Natural killer cell (primary cell): ENCODE measurements around the gene TWIST2. TPM values are rescaled to one million over a fixed set of nuclear protein-coding genes. Genes with fewer than 3 reads are reported as not detected.

Experiments
- ATAC-seq, 3 donors: fragments of 150-1000 bp in 2 of 3; fragments of 200-7000 bp in 1 of 3; cut with Tn5 transposase; 1 replicate in 1 of 3; 2 replicates in 2 of 3; pipeline ENCODE4 v1.10.0; 2021; ENCODE audit warnings: mild to moderate bottlenecking in 2 of 3, moderate library complexity in 2 of 3
- DNase-seq, 2 donors: peaks; one replicate each; pipeline versions ENCODE4 v3.0.0 to v3.0.0-alpha.2; 2013 to 2021; ENCODE audit warnings: mixed read lengths in 1 of 2
- H3K27ac ChIP-seq: one replicate; pipeline ENCODE4 v1.5.1; 2013; ENCODE audit warnings: mild to moderate bottlenecking, low read length
- H3K27me3 ChIP-seq: one replicate; pipeline ENCODE4 v1.6.1; 2013; ENCODE audit warnings: low read length; ENCODE audit not compliant: control insufficient read depth, insufficient read depth
- H3K36me3 ChIP-seq: one replicate; pipeline ENCODE4 v1.6.1; 2013; ENCODE audit warnings: low read length; ENCODE audit not compliant: control insufficient read depth, insufficient read depth
- H3K4me1 ChIP-seq: one replicate; pipeline ENCODE4 v1.6.1; 2013; ENCODE audit warnings: low read length; ENCODE audit not compliant: control insufficient read depth, insufficient read depth
- H3K4me3 ChIP-seq: one replicate; pipeline ENCODE4 v1.5.1; 2013; ENCODE audit warnings: low read length
- H3K9me3 ChIP-seq: one replicate; pipeline ENCODE4 v1.6.1; 2013; ENCODE audit warnings: low read length; ENCODE audit not compliant: control insufficient read depth, insufficient read depth
- H3K27ac Mint-ChIP-seq, 2 donors: one replicate each; pipeline ENCODE4 v1.8.0; 2022; ENCODE audit warnings: mild to moderate bottlenecking in 2 of 2, mixed read lengths in 2 of 2, moderate library complexity in 1 of 2
- H3K27me3 Mint-ChIP-seq, 2 donors: one replicate each; pipeline ENCODE4 v1.8.0; 2022; ENCODE audit warnings: low read depth in 2 of 2, mixed read lengths in 2 of 2
- H3K36me3 Mint-ChIP-seq: one replicate; pipeline ENCODE4 v1.8.0; 2022; ENCODE audit warnings: mixed read lengths
- H3K4me1 Mint-ChIP-seq, 2 donors: one replicate each; pipeline ENCODE4 v1.8.0; 2022; ENCODE audit warnings: mixed read lengths in 2 of 2
- H3K4me3 Mint-ChIP-seq: one replicate; pipeline ENCODE4 v1.8.0; 2022; ENCODE audit warnings: mild to moderate bottlenecking, moderate library complexity, mixed read lengths
- H3K9me3 Mint-ChIP-seq, 2 donors: one replicate each; pipeline ENCODE4 v1.8.0; 2022; ENCODE audit warnings: mixed read lengths in 2 of 2
- WGBS: methylation state at CpG from one replicate; pipeline ENCODE4 v1.1.7; 2013; ENCODE audit warnings: missing lambda C conversion rate; ENCODE audit not compliant: insufficient coverage; 5-methylcytosine and 5-hydroxymethylcytosine counted together
- intact Hi-C: fragments of 100-400 bp; cut with micrococcal nuclease; formaldehyde crosslinking; loops from one replicate; pipeline ENCODE4 v1.14.2; 2022
- total RNA-seq, 4 donors: library from RNA; stranded (reverse); fragments of 120-200 nt in 1 of 4; gene quantifications; one replicate each; pipeline versions ENCODE4 v1.2.3 to v1.2.4, GENCODE V29; 2013 to 2022
- TF ChIP-seq, protein P1 (sequence below): fragments of 200-600 bp; IDR thresholded peaks from one replicate; pipeline ENCODE4 v1.8.0; 2022; ENCODE audit warnings: antibody characterized with exemption

Gene TWIST2
- total RNA-seq, 3 donors from 2014 or later (not counting 1 experiment from before 2014, with no cell fraction given): not detected

DNA sequence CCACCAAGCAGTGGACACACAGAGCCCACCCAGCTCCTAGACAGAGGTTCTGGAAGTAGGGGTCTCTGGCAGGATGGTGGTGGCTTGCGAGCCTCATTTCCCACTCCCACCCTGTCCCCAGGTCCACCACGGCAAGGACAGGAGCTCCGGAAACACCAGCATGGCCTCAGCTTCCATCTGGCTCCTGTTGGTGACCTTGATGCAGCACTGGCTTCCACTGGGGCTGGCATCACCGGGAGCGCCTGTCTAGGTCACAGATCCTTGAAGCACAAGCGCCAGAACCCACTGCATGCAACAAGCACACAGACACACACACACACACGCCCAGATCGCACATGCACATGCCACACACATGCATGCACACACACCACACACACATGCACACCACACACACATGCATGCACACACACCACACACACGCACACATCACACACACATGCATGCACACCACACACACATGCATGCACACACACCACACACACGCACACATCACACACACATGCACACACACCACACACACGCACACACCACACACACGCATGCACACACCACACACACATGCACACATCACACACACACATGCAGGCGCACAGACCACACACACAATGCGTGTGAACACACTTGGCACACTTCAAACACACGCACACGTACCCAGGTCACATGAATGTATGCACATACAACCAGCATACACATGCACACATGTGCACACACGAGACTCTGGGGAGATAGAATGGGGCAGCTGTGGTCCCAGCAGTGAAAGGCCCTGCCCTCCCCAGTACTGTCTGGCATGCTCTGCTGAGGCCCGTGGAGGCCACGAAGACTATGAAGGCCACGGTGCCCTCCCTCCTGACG is 63.7 kb downstream of the TWIST2 start:
- WGBS: 90% methylated on average over 21 of the region's 21 CpGs

GRCh38 chr2:238912228-238912915 is 64.5 kb downstream of the TWIST2 start:
- DNase-seq: no peak
- Mint-ChIP-seq H3K27me3 (peaks cover 0 to 4% of the 10 kb centered on the region in 2 donors), H3K4me1 (no peaks in the 10 kb centered on the region), H3K4me3 (no peak overlapping the region), H3K9me3 (no peaks in the 10 kb centered on the region), H3K36me3 (no peaks in the 10 kb centered on the region), H3K27ac (no peak overlapping the region)
- TF ChIP-seq, protein P1, sequence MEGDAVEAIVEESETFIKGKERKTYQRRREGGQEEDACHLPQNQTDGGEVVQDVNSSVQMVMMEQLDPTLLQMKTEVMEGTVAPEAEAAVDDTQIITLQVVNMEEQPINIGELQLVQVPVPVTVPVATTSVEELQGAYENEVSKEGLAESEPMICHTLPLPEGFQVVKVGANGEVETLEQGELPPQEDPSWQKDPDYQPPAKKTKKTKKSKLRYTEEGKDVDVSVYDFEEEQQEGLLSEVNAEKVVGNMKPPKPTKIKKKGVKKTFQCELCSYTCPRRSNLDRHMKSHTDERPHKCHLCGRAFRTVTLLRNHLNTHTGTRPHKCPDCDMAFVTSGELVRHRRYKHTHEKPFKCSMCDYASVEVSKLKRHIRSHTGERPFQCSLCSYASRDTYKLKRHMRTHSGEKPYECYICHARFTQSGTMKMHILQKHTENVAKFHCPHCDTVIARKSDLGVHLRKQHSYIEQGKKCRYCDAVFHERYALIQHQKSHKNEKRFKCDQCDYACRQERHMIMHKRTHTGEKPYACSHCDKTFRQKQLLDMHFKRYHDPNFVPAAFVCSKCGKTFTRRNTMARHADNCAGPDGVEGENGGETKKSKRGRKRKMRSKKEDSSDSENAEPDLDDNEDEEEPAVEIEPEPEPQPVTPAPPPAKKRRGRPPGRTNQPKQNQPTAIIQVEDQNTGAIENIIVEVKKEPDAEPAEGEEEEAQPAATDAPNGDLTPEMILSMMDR: no peak
- Histone ChIP-seq H3K36me3 (no peaks in the 10 kb centered on the region), H3K4me1 (no peaks in the 10 kb centered on the region), H3K27ac (no peak overlapping the region), H3K9me3 (no peaks in the 10 kb centered on the region), H3K27me3 (no peaks in the 10 kb centered on the region), H3K4me3 (no peak overlapping the region)
- WGBS: 78% methylated on average over 26 of the region's 26 CpGs
- intact Hi-C loops: no loop called here
- no peak for ATAC-seq

More for the DNA sequence above, 63.7 kb downstream of the TWIST2 start:
- intact Hi-C loops: no loop called here
- no peaks in the 10 kb centered on the region for H3K4me1 Mint-ChIP-seq
- no peaks in the 10 kb centered on the region for H3K9me3 ChIP-seq
- no peak overlapping the region for H3K4me3 ChIP-seq
- H3K4me1 ChIP-seq: no peaks in the 10 kb centered on the region
- DNase-seq (no peak), ATAC-seq (no peak)
- no peak overlapping the region for H3K27ac Mint-ChIP-seq
- TF ChIP-seq, protein P1: no peak
- no peaks in the 10 kb centered on the region for H3K9me3 Mint-ChIP-seq
- no peak overlapping the region for H3K27ac ChIP-seq
- H3K27me3 ChIP-seq: no peaks in the 10 kb centered on the region
- peaks cover 0 to 4% of the 10 kb centered on the region in 2 donors for H3K27me3 Mint-ChIP-seq
- H3K4me3 Mint-ChIP-seq: no peak overlapping the region
- H3K36me3 ChIP-seq: no peaks in the 10 kb centered on the region
- H3K36me3 Mint-ChIP-seq: no peaks in the 10 kb centered on the region

DNA sequence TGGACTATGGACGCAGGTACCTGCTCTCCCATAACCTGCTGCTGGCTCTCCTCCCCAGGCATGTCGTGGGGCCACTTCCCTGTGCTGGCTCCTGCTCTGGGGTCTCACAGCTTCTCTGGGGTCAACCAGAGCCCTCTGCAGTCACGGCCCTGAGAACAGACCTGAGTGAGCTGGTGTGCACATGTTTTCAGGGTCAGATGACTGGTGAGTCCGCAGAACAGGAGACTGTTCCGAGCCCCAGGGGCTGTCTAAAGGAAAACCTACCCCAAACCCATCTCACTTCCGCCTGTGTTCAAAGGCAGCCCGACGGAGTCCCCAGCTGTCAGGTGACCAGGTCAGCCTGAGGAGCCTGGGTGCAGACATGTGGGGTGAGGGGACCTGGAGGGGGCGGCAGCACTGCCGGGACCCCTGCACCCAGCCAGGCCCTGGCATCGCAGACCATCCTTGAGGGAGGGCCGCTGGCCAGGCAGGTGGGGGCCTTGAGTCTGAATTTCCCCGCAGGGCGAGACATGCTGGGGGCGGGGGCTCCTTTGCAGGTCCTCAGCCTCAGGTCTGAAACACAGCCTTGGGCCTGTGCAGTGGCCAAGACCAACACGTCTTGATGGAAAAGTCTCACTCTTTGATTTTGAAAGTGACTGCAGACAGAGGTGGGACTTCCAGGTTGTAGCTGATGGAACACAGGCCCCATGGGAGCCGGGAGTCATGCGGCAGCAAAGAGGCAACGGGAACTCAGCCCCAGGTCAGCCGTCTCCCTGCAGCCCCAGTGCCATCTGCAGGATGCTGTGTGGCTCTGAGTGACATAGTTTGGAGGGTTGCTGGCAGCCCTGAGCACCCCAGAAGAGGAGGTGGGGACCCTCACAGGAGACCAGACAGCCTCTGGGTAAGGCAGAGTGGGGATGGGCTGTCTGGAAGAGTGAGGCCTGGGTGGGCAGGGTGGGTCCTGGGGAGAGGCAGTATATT is 65.3 kb downstream of the TWIST2 start:
- H3K27ac ChIP-seq: no peak overlapping the region
- ATAC-seq (no peak), DNase-seq (no peak)
- H3K36me3 Mint-ChIP-seq: no peaks in the 10 kb centered on the region
- H3K27me3 Mint-ChIP-seq: peaks cover 0 to 4% of the 10 kb centered on the region in 2 donors
- H3K4me3 ChIP-seq: no peak overlapping the region
- no peaks in the 10 kb centered on the region for H3K9me3 ChIP-seq
- intact Hi-C loops: no loop called here
- H3K27me3 ChIP-seq: no peaks in the 10 kb centered on the region
- no peaks in the 10 kb centered on the region for H3K36me3 ChIP-seq
- H3K9me3 Mint-ChIP-seq: no peaks in the 10 kb centered on the region
- H3K4me3 Mint-ChIP-seq: no peak overlapping the region
- TF ChIP-seq, protein P1: no peak
- H3K27ac Mint-ChIP-seq: no peak overlapping the region
- WGBS: 79% methylated on average over 20 of the region's 20 CpGs
- no peaks in the 10 kb centered on the region for H3K4me1 Mint-ChIP-seq
- H3K4me1 ChIP-seq: no peaks in the 10 kb centered on the region
